Bronchial epithelial cell (primary cell): ENCODE measurements around the gene ADGRG1. TPM values are rescaled to one million over a fixed set of nuclear protein-coding genes. Genes with fewer than 3 reads are reported as not detected.
"Not testable (repeated sequence)": the region's sequence is repeated elsewhere in the genome, so short reads cannot be mapped to it uniquely, and the experiment has no call there.

Experiments
- DNase-seq: peaks from one replicate; pipeline ENCODE4 v3.0.0-alpha.2; 2010; ENCODE audit warnings: low read depth
- FAIRE-seq: peaks from 2 replicates; lab custom pipeline; 2011; peaks lifted over from hg19 to GRCh38; lab: Jason Lieb, UNC
- H3K27me3 ChIP-seq: 2 replicates; pipeline ENCODE4 v1.5.1; 2011; ENCODE audit warnings: low read length; ENCODE audit not compliant: control insufficient read depth, insufficient read depth
- H3K36me3 ChIP-seq: 2 replicates; pipeline ENCODE4 v1.5.1; 2011; ENCODE audit warnings: low read length; ENCODE audit not compliant: control insufficient read depth, insufficient read depth
- H3K4me3 ChIP-seq: 2 replicates; pipeline ENCODE4 v1.5.1; 2011; ENCODE audit warnings: mild to moderate bottlenecking, low read depth, low read length, control low read depth
- total RNA-seq: library from RNA; depleted of rRNA; stranded (reverse); fragments of >200 nt; gene quantifications from 2 replicates; pipeline ENCODE4 v1.2.1, GENCODE V29; 2014
- TF ChIP-seq, protein P1 (sequence below): IDR thresholded peaks from 2 replicates; pipeline ENCODE4 v1.5.1; 2011; ENCODE audit warnings: mild to moderate bottlenecking, moderate library complexity, low read length, control low read depth, inconsistent platforms; ENCODE audit not compliant: insufficient read depth, severe bottlenecking

ADGRG1 gene
- total RNA-seq, 1 donor from 2014 or later: 21.1 TPM

DNA sequence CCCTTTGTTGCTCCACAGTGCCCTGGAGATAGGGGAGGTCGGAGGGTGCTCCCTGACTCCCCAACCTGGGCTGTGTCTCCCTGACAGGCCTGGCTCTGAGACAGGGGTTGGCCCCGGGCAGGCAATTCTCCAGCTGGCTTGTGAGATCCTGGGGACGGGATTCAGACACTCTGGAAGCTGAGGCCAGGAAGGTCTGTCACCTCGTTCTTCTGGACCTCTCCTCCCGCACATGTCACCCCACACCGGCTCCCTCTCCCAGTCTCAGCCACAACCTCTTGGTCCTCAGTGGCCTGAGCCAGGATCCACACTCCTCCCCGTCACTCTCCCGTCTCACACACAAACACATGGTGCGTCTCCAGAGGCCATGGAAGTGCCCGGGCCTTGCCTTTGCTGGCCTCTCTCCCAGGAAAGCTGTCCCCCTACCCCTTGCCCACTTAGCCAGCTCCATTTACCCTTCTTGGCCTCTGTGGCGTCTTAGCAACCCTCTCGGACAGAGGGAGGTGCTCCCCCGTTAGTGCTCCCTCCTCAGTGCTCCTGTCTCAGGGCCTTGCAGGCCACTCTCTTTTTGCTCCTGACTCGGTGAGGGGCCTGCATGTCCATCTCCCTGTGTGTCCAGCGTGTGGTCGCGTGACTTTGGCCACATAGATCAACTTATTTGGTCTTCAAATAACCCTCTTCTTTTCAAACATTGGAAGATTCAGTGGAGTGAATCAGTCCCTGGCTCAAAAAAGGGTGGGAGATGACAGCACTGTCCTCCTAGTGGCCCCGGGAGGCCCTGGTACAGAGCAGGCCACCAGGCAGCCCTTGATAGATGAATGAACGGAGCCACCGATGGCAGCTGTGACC, 40.4 kb downstream of the ADGRG1 start:
- no peak overlapping the region for H3K4me3 ChIP-seq
- H3K27me3 ChIP-seq: peaks cover 7% of the 10 kb centered on the region
- DNase-seq (no peak), FAIRE-seq (peak; percentile 79)
- TF ChIP-seq, protein P1, sequence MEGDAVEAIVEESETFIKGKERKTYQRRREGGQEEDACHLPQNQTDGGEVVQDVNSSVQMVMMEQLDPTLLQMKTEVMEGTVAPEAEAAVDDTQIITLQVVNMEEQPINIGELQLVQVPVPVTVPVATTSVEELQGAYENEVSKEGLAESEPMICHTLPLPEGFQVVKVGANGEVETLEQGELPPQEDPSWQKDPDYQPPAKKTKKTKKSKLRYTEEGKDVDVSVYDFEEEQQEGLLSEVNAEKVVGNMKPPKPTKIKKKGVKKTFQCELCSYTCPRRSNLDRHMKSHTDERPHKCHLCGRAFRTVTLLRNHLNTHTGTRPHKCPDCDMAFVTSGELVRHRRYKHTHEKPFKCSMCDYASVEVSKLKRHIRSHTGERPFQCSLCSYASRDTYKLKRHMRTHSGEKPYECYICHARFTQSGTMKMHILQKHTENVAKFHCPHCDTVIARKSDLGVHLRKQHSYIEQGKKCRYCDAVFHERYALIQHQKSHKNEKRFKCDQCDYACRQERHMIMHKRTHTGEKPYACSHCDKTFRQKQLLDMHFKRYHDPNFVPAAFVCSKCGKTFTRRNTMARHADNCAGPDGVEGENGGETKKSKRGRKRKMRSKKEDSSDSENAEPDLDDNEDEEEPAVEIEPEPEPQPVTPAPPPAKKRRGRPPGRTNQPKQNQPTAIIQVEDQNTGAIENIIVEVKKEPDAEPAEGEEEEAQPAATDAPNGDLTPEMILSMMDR: no peak
- peaks cover 3% of the 10 kb centered on the region for H3K36me3 ChIP-seq

DNA sequence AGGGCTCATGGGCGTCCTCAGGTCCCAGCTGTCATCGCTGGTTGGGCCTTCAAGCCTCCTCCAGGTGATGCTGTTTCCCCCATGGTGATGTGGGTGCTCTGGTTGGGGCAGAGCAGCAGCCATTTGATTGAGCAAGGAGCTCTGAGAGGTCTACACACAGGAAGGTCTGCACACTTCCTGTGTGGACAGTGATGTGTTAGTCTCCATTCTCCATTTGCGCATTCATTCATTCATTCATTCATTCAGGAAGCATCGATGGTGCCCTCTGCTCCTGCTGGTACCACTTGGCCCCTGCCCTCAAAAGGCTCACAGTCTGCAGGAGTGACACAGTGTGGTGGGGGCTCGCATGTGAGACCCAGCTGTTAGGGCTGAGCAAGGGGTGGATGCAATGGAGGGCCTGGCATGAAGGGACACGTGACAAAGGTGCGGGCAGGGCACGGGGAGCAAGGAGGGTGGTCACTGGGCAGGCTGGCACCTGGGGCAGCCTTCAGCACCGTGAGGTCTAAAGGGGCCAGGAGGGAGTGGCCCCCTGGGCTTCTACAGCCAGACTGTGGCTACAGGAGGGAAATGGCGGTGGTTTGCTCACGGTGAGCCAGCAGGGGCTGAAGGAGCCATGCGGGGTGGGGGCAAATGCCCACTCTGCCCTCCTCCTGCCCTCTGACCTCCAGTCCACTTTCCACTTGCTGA, 41.2 kb downstream of the ADGRG1 start:
- FAIRE-seq: peak; percentile 79

DNA sequence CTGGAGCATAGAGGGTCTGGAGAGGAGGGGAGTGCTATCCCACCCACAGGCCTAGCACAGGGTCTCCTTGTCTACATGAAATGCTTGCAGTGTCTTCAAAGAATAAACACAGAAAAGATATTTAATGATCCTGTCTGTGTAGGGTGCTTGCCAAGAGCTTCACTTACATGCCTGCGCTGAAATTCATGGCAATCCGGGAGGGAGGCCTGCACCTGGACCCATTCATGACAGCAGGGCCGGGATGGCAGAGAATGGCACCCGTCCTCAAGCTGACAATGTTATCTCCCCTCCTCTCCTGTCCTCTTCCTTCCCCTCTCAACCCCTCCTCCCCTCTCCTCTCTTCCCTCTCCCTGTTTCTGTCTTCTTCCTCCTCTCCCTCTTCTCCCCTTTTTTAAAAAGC, 41.8 kb downstream of the ADGRG1 start:
- H3K36me3 ChIP-seq: no peaks in the 10 kb centered on the region
- FAIRE-seq (no peak), DNase-seq (no peak)
- TF ChIP-seq, protein P1: no peak
- no peak overlapping the region for H3K4me3 ChIP-seq
- peaks cover 10% of the 10 kb centered on the region for H3K27me3 ChIP-seq

More for the DNA sequence above, 41.2 kb downstream of the ADGRG1 start:
- no peak for DNase-seq
- no peak overlapping the region for H3K4me3 ChIP-seq
- peaks cover 10% of the 10 kb centered on the region for H3K27me3 ChIP-seq
- TF ChIP-seq, protein P1: no peak
- no peaks in the 10 kb centered on the region for H3K36me3 ChIP-seq

DNA sequence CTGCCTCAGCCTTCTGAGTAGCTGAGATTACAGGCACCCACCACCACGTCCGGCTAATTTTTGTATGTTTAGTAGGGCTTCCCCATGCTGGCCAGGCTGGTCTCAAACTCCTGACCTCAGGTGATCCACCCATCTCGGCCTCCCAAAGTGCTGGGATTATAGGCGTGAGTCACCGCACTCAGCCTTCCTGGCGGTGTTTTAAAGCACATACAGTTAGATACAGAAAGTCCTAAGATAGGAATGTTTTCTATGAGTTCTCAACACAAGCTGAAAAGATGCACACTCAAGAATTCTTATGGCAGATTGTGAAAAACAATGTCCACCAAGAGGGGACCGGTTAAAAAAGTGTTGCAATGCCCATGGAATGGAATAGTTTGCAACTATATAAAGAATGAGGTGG, 43.0 kb downstream of the ADGRG1 start:
- peaks cover 10% of the 10 kb centered on the region for H3K27me3 ChIP-seq
- FAIRE-seq, H3K36me3 ChIP-seq, DNase-seq, H3K4me3 ChIP-seq: not testable (repeated sequence)

DNA sequence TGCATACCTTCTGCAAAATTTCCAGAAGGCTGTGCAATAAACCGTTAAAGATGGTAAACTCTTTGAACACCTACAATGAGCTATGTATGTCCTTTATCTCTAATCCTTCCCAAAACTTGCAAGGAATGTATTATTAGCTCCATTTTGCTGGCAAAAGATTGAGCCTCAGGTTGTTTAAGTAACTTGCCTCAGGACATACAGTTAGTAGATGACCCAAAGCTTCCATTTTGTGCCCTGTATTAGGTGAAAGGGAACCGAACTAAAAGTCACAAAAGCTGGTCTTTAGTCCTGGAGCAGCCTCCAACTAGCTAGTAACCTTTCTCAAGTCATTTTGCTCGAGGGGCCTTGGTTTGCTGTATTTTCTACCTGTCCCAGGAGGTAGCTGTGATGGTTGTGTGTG, 44.0 kb downstream of the ADGRG1 start:
- Histone ChIP-seq H3K36me3 (no peaks in the 10 kb centered on the region), H3K4me3 (no peak overlapping the region), H3K27me3 (peaks cover 10% of the 10 kb centered on the region)
- FAIRE-seq (no peak), DNase-seq (no peak)
- TF ChIP-seq, protein P1: no peak

DNA sequence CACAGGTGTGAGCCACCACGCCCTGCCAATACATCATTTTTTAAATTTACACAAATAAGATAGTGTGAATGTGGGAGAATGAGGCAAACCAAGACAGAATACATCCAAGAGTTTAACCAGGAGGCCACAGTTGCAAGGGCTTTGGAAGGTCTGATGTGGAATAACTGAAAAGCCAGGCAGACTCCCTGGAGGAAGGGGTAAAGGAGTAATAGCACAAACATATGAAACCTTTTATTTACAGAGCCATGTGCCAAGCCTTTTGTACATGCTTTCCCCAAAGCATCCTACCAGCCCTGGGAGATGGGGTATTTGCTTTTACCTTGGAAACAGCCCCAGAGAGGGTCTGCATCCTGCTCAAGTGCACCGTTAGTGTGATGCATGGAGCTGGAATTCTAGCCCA, 44.4 kb downstream of the ADGRG1 start:
- Histone ChIP-seq H3K36me3 (no peaks in the 10 kb centered on the region), H3K4me3 (no peak overlapping the region), H3K27me3 (peaks cover 10% of the 10 kb centered on the region)
- TF ChIP-seq, protein P1: no peak
- no peak for DNase-seq
- FAIRE-seq: no peak
